GM18519 (cell line): Measurements from ENCODE around the gene GPS2.

Source experiments
- ATAC-seq: cut with Tn5 transposase; IDR thresholded peaks from one replicate; pipeline ENCODE4 v1.9.1; 2021; ENCODE audit warnings: mild to moderate bottlenecking, moderate library complexity; ENCODE audit not compliant: unreplicated experiment, low FRiP score

The GPS2 gene

DNA sequence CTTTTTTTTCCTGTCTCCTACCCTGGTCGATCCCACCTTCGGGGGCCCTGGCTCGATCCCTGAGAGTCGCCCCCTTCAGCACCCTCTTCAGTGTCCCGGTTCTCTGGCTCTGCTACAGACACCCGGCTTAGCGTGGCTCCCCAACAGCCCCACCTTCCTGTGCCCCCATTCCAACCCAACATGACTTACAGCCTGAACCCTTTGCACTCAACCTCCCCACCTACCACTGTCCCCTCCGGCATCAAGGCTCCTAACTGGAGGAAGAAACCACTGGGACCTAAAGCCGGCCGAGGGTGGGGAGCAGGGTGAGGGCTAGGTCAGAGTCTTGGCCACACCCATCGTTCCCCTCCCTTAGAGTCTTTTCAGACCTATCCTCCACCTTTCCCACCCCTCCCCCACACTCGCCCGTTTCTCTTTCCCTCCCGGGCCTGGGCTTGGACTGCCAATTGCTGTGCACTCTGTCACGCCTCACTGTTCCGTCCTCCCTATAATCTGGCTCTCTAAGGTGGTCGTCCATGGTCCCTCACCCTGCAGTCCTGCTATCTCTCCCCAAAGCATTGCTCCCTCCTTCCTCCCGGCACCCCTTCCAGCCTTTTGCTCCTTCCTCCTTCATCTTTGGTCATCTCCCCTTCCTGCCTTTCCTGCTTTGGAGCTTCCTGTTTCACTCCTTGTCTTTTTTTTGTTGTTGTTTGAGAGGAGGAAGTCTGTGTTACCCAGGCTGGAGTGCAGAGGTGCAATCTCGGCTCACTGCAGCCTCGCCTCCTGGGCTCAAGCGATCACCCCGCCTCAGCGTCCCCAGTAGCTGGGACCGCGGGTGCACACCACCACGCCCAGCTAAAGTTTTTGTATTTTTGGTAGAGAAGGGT is 52.0 kb downstream of the GPS2 start:
- no peak for ATAC-seq
